Skeletal muscle tissue (tissue), 4 donors: ENCODE measurements around the gene TRIM62. TPM values are rescaled to one million over a fixed set of nuclear protein-coding genes. Genes with fewer than 3 reads are reported as not detected.
"Not testable (repeated sequence)": the region's sequence is repeated elsewhere in the genome, so short reads cannot be mapped to it uniquely, and the experiment has no call there.

Source experiments
- H3K27ac ChIP-seq: one replicate; pipeline ENCODE4 v1.7.0; 2013; ENCODE audit warnings: mild to moderate bottlenecking, low read depth, low read length, inconsistent platforms
- H3K27me3 ChIP-seq, 3 donors: one replicate each; pipeline ENCODE4 v1.7.0; 2013; ENCODE audit warnings: low read length in 3 of 3; ENCODE audit not compliant: control insufficient read depth in 3 of 3, insufficient read depth in 3 of 3
- H3K36me3 ChIP-seq, 3 donors: one replicate each; pipeline ENCODE4 v1.7.0; 2013; ENCODE audit warnings: low read length in 3 of 3; ENCODE audit not compliant: control insufficient read depth in 3 of 3, insufficient read depth in 3 of 3
- H3K4me1 ChIP-seq, 3 donors: one replicate each; pipeline ENCODE4 v1.7.0; 2013; ENCODE audit warnings: low read length in 3 of 3, mild to moderate bottlenecking in 3 of 3; ENCODE audit not compliant: control insufficient read depth in 3 of 3, insufficient read depth in 3 of 3
- H3K4me3 ChIP-seq, 3 donors: one replicate each; pipeline ENCODE4 v1.7.0; 2013; ENCODE audit warnings: low read length in 3 of 3
- H3K9ac ChIP-seq, 3 donors: one replicate each; pipeline ENCODE4 v1.7.0; 2013; ENCODE audit warnings: low read length in 3 of 3, mild to moderate bottlenecking in 3 of 3, moderate library complexity in 2 of 3, low read depth in 1 of 3
- H3K9me3 ChIP-seq, 3 donors: one replicate each; pipeline ENCODE4 v1.7.0; 2013; ENCODE audit warnings: low read length in 3 of 3; ENCODE audit not compliant: control insufficient read depth in 3 of 3
- total RNA-seq: library from RNA; depleted of rRNA; stranded (reverse); fragments of >200 nt; gene quantifications from one replicate; pipeline ENCODE4 v1.2.3, GENCODE V29; 2014
- donor health status: Osteomylitis.

The TRIM62 gene
- total RNA-seq, 1 donor from 2014 or later: 3.1 TPM

GRCh38 chr1:33127001-33127823 lies 54.6 kb downstream of the TRIM62 start:
- H3K9me3 ChIP-seq: no peaks in the 10 kb centered on the region
- peak overlapping the region; percentile 84 to 88 (median 86) for H3K4me3 ChIP-seq
- no peaks in the 10 kb centered on the region for H3K36me3 ChIP-seq
- peaks cover 16 to 34% (median 26%) of the 10 kb centered on the region in 3 donors for H3K4me1 ChIP-seq
- peak overlapping the region; percentile 80 to 86 (median 84) for H3K9ac ChIP-seq
- peak overlapping the region; percentile 86 for H3K27ac ChIP-seq
- H3K27me3 ChIP-seq: no peaks in the 10 kb centered on the region

DNA sequence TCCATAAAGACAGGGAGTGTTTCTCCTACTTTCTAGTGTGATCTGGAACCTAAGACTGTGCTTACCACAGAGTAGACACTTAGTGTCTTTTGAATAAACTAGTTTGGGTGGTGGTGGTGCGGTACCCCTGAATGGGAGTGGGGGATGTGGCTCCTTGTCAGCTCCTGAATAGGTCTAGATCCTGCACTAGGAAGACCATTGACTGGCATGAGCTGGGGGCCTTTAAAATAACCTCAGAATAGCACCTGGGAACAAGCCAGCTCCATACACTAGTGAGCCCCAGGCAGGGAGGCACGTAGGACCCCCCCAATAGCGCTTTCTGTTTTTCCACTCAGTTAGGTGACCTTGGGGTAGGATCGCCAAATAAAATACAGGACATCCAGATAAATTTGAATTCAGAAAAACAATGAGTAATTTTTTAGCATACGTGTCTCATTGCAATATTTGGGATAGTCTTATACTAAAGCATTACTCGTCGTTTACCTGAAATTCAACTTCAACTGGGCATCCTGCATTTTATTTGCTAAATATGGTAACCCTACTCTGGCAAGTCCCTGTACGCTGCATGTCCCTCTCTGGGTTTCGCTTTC lies 55.3 kb downstream of the TRIM62 start:
- peak overlapping the region; percentile 76 to 82 (median 80) for H3K9ac ChIP-seq
- H3K9me3 ChIP-seq: no peaks in the 10 kb centered on the region
- no peaks in the 10 kb centered on the region for H3K27me3 ChIP-seq
- peak overlapping the region; percentile 86 for H3K27ac ChIP-seq
- H3K36me3 ChIP-seq: no peaks in the 10 kb centered on the region
- H3K4me3 ChIP-seq: peak overlapping the region; percentile 77 to 86 (median 84)
- peaks cover 16 to 33% (median 26%) of the 10 kb centered on the region in 3 donors for H3K4me1 ChIP-seq

GRCh38 chr1:33124647-33125046 lies 57.2 kb downstream of the TRIM62 start:
- H3K27ac ChIP-seq, H3K9ac ChIP-seq, H3K27me3 ChIP-seq, H3K9me3 ChIP-seq, H3K36me3 ChIP-seq, H3K4me3 ChIP-seq: not testable (repeated sequence)
- H3K4me1 ChIP-seq: peaks cover 16 to 20% (median 16%) of the 10 kb centered on the region in 3 donors

DNA sequence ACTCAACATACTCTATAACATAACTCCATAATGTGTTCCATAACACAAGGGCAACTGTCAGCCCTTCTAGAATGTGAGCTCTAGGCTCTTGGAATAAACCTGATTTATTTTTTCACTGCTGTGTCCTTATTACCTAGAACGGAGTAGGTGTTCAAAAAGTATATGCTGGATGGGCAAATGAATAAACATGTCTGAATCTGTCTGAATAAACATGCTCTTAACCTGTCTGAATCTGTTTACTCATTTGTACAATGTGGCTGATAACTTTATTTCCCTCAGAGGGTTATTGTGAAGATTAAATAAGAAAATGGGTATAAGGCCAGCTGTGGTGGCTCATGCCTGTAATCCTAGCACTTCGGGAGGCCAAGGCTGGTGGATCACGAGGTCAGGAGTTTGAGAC lies 58.6 kb downstream of the TRIM62 start:
- no peaks in the 10 kb centered on the region for H3K36me3 ChIP-seq
- H3K27me3 ChIP-seq: no peaks in the 10 kb centered on the region
- H3K4me1 ChIP-seq: peaks cover 11 to 13% (median 13%) of the 10 kb centered on the region in 3 donors
- H3K9me3 ChIP-seq: no peaks in the 10 kb centered on the region
- no peak overlapping the region for H3K9ac ChIP-seq
- no peak overlapping the region for H3K27ac ChIP-seq
- no peak overlapping the region for H3K4me3 ChIP-seq

DNA sequence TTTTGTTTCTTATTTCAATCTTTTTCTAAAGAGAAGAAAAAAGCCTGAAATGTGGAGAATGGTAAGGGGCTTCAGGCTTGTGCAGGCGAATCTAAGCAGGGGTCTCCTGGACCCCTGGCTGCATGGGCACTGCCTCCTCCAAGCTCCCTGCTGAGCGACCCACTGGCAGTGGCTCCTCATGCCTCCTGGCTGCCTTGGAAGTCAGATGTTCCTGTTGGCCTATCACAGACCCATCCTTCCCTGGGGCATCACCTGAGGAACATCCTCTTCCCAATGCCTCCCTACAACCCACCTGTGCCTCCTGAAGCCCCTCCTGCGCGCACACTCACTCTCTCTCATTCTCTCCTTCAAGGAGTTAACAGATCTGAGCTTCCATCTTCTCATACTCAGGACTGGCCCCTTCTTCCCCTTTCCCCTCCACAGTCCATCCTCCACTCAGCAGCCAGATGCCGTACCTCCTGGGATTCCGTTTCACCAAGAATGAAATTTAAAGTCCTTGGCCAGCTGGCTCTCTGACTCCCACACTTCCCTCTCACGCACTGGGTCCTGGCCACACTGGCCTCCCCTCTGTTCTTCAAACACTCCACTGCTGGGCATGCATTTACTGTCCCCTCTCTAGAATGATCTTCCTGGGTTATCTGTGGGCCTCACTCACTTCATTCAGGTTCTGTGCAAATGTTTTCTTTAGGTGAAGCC lies 59.2 kb downstream of the TRIM62 start:
- H3K4me1 ChIP-seq: peaks cover 6 to 8% (median 8%) of the 10 kb centered on the region in 3 donors
- no peak overlapping the region for H3K27ac ChIP-seq
- no peak overlapping the region for H3K9ac ChIP-seq
- H3K27me3 ChIP-seq: no peaks in the 10 kb centered on the region
- H3K36me3 ChIP-seq: no peaks in the 10 kb centered on the region
- no peaks in the 10 kb centered on the region for H3K9me3 ChIP-seq
- no peak overlapping the region for H3K4me3 ChIP-seq

DNA sequence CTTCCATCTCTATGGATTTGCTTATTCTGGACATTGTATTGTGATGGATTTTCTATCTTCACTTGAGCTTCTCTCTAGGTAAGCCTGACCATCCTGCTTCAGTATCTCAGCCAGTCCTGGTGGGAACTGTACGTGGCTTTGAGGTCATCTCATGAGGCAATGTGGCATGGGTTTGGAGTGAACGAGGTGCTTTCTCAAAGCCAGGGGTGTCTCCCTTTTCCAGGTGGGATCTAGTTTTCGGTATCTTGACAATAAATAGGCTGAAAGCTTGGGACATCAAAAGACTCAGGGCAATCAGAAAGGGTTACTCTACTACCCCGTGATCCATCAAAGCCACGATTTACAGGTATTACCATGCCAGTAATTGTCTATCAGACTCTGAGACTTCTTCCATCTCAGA lies 60.1 kb downstream of the TRIM62 start:
- H3K4me3 ChIP-seq: no peak overlapping the region
- H3K27me3 ChIP-seq: no peaks in the 10 kb centered on the region
- H3K9me3 ChIP-seq: no peaks in the 10 kb centered on the region
- no peak overlapping the region for H3K27ac ChIP-seq
- no peak overlapping the region for H3K9ac ChIP-seq
- no peaks in the 10 kb centered on the region for H3K36me3 ChIP-seq
- peaks cover 6 to 7% (median 7%) of the 10 kb centered on the region in 3 donors for H3K4me1 ChIP-seq

- Histone ChIP-seq H3K4me3 (no peak overlapping the region), H3K36me3 (no peaks in the 10 kb centered on the region), H3K9me3 (no peaks in the 10 kb centered on the region), H3K4me1 (no peaks in the 10 kb centered on the region), H3K27ac (no peak overlapping the region), H3K9ac (no peak overlapping the region), H3K27me3 (no peaks in the 10 kb centered on the region)
Observed at GRCh38 chr1:33120436-33121231, 61.2 kb downstream of the TRIM62 start.

GRCh38 chr1:33119532-33120217 lies 62.2 kb downstream of the TRIM62 start:
- H3K27ac ChIP-seq: no peak overlapping the region
- no peaks in the 10 kb centered on the region for H3K27me3 ChIP-seq
- no peaks in the 10 kb centered on the region for H3K9me3 ChIP-seq
- no peaks in the 10 kb centered on the region for H3K4me1 ChIP-seq
- no peak overlapping the region for H3K9ac ChIP-seq
- H3K36me3 ChIP-seq: no peaks in the 10 kb centered on the region
- no peak overlapping the region for H3K4me3 ChIP-seq

DNA sequence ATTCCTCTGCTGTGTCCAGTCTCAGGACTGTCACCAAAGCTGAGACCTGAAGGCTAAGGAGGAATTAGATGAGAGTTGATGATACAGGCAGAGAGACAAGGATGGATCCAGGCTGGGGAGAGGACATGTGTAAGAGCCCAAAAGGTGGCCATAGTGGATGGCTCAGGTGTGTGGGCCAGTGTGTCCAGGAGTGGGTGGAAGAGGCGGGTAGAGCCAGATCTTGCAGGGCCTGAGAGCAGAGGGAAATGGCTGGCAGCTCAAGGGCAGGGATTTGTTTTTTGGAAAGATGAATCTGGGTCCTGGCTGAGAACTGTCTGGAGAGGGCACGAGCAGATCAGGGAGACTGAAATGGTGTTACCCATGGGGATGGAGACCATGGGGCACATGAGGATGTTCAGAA lies 62.8 kb downstream of the TRIM62 start:
- Histone ChIP-seq H3K4me1 (no peaks in the 10 kb centered on the region), H3K9me3 (no peaks in the 10 kb centered on the region), H3K4me3 (no peak overlapping the region), H3K27ac (no peak overlapping the region), H3K27me3 (no peaks in the 10 kb centered on the region), H3K36me3 (no peaks in the 10 kb centered on the region), H3K9ac (no peak overlapping the region)
